Measurements from ENCODE around the gene PRR14L. TPM values are rescaled to one million over a fixed set of nuclear protein-coding genes. Genes with fewer than 3 reads are reported as not detected.

The PRR14L gene
- total and polyA plus RNA-seq, 2 donors (not counting 3 experiments of a cell fraction or from before 2014, with no cell fraction given) = 13.1 to 53.8 TPM

GRCh38 chr22:31646186-31647019 is 103.5 kb downstream of the PRR14L start:
- no peaks in the 10 kb centered on the region for H3K9me1 ChIP-seq (replicated peaks; ENCODE audit: control insufficient read depth, extremely low read depth, insufficient read depth, low read length)
- H3K9ac ChIP-seq (replicated peaks; ENCODE audit: extremely low read depth, insufficient read depth, low read length) = peak overlapping the region; percentile 57
- FAIRE-seq = peak; percentile 85
- no peak overlapping the region for H3K4me3 ChIP-seq (replicated peaks in 1 of 3; ENCODE audit: insufficient read depth in 1 of 3, low read depth in 1 of 3, low read length in 3 of 3)
- peak overlapping the region; percentile 97 for H3K27ac ChIP-seq (ENCODE audit: insufficient read depth, low read depth, low read length)
- no peaks in the 10 kb centered on the region for H3K9me3 ChIP-seq (replicated peaks; ENCODE audit: control insufficient read depth, insufficient read depth, low read length)
- no peak for TF ChIP-seq CTCF (IDR thresholded peaks at IDR 0.05; ENCODE audit: extremely low read depth in 1 of 2, insufficient read depth in 1 of 2, low read depth in 1 of 2, low read length in 2 of 2)
- TF ChIP-seq JUN (IDR thresholded peaks at IDR 0.05; ENCODE audit: borderline replicate concordance, insufficient read depth, insufficient read length, low read depth) = peak; percentile 96
- peak; percentile 82 for TF ChIP-seq MAX (IDR thresholded peaks at IDR 0.05; ENCODE audit: insufficient read depth, insufficient read length)
- peak; percentile 85 for TF ChIP-seq GATA2 (IDR thresholded peaks at IDR 0.05; ENCODE audit: insufficient read depth, insufficient read length, low read depth, low read length)
- TF ChIP-seq EZH2 (IDR thresholded peaks at IDR 0.05; ENCODE audit: borderline replicate concordance, low read depth, low read length, severe bottlenecking) = no peak
- TF ChIP-seq POLR2A (IDR thresholded peaks at IDR 0.05; ENCODE audit: low read depth, low read length) = no peak
- peak; percentile 92 for TF ChIP-seq FOS (IDR thresholded peaks at IDR 0.05; ENCODE audit: borderline replicate concordance, insufficient read depth, low read length)
- TF ChIP-seq POLR2AphosphoS5 (IDR thresholded peaks at IDR 0.05; ENCODE audit: insufficient read depth, low read depth, low read length) = peak; percentile 69
- TF ChIP-seq MYC (IDR thresholded peaks at IDR 0.05; ENCODE audit: low read depth, low read length) = no peak
- H3K4me2 ChIP-seq (ENCODE audit: insufficient read depth, low read length) = peak overlapping the region; percentile 39
- H4K20me1 ChIP-seq (replicated peaks; ENCODE audit: control insufficient read depth, extremely low read depth, insufficient read depth, low read length) = no peaks in the 10 kb centered on the region
- CTCF ChIA-PET = interaction anchor here (0.6 to 0.9 kb wide), 2 partner anchors 9 to 90 kb away, joined by 3 to 5 read pairs; no protein-coding TSS in a partner anchor
- H3K79me2 ChIP-seq (ENCODE audit: control insufficient read depth, insufficient read depth, low read length) = peaks cover 28% of the 10 kb centered on the region
- H2AFZ ChIP-seq (ENCODE audit: low read depth, low read length) = no peak overlapping the region
- POLR2A ChIA-PET = no interaction called here
- dilution Hi-C loops (cut with MboI; ENCODE audit: extremely low pct_ligation_motif_present, low sequenced_read_pairs) (no loop called here), intact Hi-C loops (cut with micrococcal nuclease) (loop anchor here (1.0 kb wide), 1 partner anchor 16 kb away; the partner anchor contains the start of gene PISD)
- peaks cover 0 to 2% of the 10 kb centered on the region in 2 experiments for H3K36me3 ChIP-seq (ENCODE audit: control insufficient read depth in 2 of 2, extremely low read depth in 1 of 2, insufficient read depth in 2 of 2, low read length in 2 of 2)
- H3K27me3 ChIP-seq (ENCODE audit: control insufficient read depth in 2 of 2, insufficient read depth in 2 of 2, low read length in 2 of 2) = no peaks in the 10 kb centered on the region
- H3K4me1 ChIP-seq (ENCODE audit: control insufficient read depth, extremely low read depth, insufficient read depth, low read length) = peaks cover 31% of the 10 kb centered on the region
- peak; percentile 96 for DNase-seq (ENCODE audit: low read depth, low spot score)
- BruUV-seq (replicated peaks) = TSS peak; percentile 53

Data from endothelial cell of umbilical vein (primary cell).